GM12801 (cell line): ENCODE results near the gene SCAI.

ENCODE experiments used
- TF ChIP-seq, protein P1 (sequence below): IDR thresholded peaks from one replicate; pipeline ENCODE4 v1.5.1; 2011; ENCODE audit warnings: control low read depth; ENCODE audit not compliant: insufficient read length; ENCODE audit errors: extremely low read depth

Gene SCAI

GRCh38 chr9:125103770-125104460 is 39.4 kb downstream of the SCAI start:
- TF ChIP-seq, protein P1, sequence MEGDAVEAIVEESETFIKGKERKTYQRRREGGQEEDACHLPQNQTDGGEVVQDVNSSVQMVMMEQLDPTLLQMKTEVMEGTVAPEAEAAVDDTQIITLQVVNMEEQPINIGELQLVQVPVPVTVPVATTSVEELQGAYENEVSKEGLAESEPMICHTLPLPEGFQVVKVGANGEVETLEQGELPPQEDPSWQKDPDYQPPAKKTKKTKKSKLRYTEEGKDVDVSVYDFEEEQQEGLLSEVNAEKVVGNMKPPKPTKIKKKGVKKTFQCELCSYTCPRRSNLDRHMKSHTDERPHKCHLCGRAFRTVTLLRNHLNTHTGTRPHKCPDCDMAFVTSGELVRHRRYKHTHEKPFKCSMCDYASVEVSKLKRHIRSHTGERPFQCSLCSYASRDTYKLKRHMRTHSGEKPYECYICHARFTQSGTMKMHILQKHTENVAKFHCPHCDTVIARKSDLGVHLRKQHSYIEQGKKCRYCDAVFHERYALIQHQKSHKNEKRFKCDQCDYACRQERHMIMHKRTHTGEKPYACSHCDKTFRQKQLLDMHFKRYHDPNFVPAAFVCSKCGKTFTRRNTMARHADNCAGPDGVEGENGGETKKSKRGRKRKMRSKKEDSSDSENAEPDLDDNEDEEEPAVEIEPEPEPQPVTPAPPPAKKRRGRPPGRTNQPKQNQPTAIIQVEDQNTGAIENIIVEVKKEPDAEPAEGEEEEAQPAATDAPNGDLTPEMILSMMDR = no peak

DNA sequence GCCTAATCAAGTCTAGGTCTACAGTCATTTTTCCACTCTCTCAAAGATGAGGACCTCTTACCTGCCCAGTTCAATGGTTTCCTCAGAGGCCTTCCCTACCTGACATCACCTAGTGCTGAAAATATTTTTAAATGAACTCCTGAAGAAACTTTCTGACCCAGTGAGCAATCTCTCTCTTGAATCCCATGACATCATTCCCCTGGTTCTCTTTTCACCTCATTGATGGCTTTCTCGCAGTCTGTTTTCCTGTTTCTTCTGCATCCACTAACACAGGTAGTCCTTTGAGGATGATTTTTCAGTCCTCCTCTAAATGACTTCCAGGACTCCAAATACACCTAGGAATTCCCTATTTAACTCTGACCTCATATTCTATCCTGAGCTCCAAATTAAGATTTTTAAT is 40.3 kb downstream of the SCAI start:
- TF ChIP-seq, protein P1 = no peak

DNA sequence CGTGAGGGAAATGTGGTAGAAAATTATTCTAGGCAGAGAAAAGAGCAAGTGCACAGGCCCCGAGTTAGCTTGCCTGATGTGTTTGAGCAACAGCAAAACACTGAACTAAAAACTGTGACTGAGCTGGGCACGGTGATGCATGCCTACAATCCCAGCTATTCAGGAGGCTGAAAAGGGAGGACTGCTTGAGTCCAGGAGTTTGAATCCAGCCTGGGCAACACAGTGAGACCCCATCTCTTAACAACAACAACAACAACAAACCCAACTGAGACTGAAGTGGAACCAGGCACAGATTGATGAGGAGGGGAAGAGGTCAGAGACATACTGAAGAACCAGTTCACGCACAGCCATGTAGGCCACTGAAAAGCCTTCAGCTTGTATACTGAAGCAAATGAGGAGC is 42.5 kb downstream of the SCAI start:
- TF ChIP-seq, protein P1 = no peak

DNA sequence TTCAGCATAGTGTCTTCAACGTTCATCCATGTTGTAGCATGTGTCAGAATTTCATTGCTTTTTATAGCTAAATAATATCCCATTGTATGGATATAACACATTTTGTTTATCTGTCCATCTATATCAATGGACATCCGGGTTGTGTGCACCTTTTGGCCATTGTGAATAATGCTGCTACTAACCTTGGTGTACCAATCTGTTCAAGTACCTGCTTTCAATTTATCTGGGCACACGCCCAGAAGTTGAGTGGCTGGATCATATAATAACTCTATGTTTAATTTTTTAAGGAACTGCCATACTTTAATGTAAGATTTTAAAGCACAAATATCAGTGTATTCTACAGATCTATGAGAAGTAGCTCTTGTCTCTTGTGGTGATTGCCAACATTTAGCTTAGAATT is 43.5 kb downstream of the SCAI start:
- TF ChIP-seq, protein P1 = no peak

DNA sequence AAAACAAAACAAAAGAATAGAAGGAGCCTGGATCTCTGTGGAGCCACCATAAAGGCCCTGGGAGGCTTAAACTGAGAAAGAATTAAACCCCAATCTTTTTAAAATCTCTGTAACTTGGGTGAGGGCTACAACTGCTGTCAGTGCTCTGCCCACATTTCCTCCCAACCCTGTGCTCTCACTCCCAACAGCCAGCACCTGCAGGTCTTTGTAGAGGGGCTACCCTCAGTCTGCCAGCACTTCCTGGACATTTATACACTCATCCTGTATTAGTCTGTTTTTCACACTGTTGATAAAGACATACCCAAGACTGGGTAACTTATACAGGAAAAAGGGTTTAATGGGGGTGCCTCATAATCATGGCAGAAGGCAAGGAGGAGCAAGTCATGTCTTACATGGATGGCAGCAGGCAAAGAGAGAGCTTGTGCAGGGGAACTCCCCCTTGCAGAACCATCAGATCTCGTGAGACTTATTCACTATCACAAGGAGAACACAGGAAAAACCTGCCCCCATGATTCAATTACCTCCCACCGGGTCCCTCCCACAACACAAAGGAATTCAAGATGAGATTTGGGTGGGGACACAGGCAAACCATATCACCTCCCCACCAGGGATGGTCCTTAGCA is 47.4 kb downstream of the SCAI start:
- TF ChIP-seq, protein P1 = no peak

DNA sequence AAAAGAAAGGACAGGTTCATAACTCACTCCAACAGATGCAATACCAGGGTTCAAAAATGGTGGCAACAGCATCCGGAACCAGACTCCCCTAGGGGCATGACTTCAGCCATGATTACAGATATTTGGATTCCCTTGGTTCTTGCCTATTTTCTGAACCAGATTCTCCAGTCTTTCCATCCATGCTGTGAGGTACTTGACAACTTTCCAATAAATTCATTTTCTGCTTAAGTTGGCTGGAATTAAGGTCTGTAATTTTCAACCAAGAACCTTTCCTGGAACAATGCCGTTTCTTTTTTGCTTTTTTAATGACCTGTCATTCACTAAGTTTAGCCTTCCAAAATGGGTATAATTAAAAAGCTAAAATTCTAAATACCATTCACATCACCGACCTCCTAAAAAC is 52.2 kb downstream of the SCAI start:
- TF ChIP-seq, protein P1 = no peak

- TF ChIP-seq, protein P1 = no peak
These were observed 54.0 kb downstream of the SCAI start for GRCh38 chr9:125089331-125089730.
